Neuronal stem cell (in vitro differentiated cells): ENCODE results near the gene TBX2.
"Not testable (repeated sequence)": the region's sequence is repeated elsewhere in the genome, so short reads cannot be mapped to it uniquely, and the experiment has no call there.

Experiments used
- DNase-seq: peaks from one replicate; pipeline ENCODE4 v3.0.0-alpha.2; 2013; ENCODE audit warnings: low spot score
- H2AFZ ChIP-seq: one replicate; pipeline ENCODE4 v1.6.1; 2013; ENCODE audit warnings: mild to moderate bottlenecking, low read length, inconsistent platforms
- H2AK5ac ChIP-seq: 2 replicates; pipeline ENCODE4 v1.6.1; 2013; ENCODE audit warnings: low read depth, mild to moderate bottlenecking, inconsistent platforms, low read length, moderate library complexity, mixed read lengths
- H2BK120ac ChIP-seq: 2 replicates; pipeline ENCODE4 v1.6.1; 2013; ENCODE audit warnings: low read depth, mild to moderate bottlenecking, inconsistent platforms, low read length, moderate library complexity, mixed read lengths
- H2BK12ac ChIP-seq: one replicate; pipeline ENCODE4 v1.6.1; 2013; ENCODE audit warnings: low read length, inconsistent platforms
- H2BK15ac ChIP-seq: 2 replicates; pipeline ENCODE4 v1.6.1; 2013; ENCODE audit warnings: mild to moderate bottlenecking, low read length, inconsistent platforms, mixed read lengths
- H2BK5ac ChIP-seq: one replicate; pipeline ENCODE4 v1.6.1; 2013; ENCODE audit warnings: inconsistent platforms, mild to moderate bottlenecking, low read length, moderate library complexity
- H3K14ac ChIP-seq: one replicate; pipeline ENCODE4 v1.6.1; 2013; ENCODE audit warnings: low read length, inconsistent platforms
- H3K18ac ChIP-seq: 2 replicates; pipeline ENCODE4 v1.6.1; 2013; ENCODE audit warnings: low read length, inconsistent platforms
- H3K23ac ChIP-seq: 2 replicates; pipeline ENCODE4 v1.6.1; 2013; ENCODE audit warnings: low read depth, mild to moderate bottlenecking, mixed read lengths, low read length, inconsistent platforms; ENCODE audit not compliant: poor library complexity
- H3K27ac ChIP-seq: replicated peaks from 3 replicates; pipeline ENCODE4 v1.5.1; 2013; ENCODE audit warnings: low read length, inconsistent platforms
- H3K27me3 ChIP-seq, 3 experiments: 2 replicates each; pipeline ENCODE4 v1.6.1; 2013; ENCODE audit warnings: low read length in 3 of 3, mild to moderate bottlenecking in 2 of 3, inconsistent platforms in 1 of 3, low read depth in 1 of 3, mixed read lengths in 1 of 3, moderate library complexity in 1 of 3; ENCODE audit not compliant: control insufficient read depth in 3 of 3, insufficient read depth in 3 of 3
- H3K36me3 ChIP-seq, 2 donors: replicated peaks in 1 of 2; 2 replicates each; pipeline ENCODE4 v1.6.1; 2013; ENCODE audit warnings: low read length in 2 of 2; ENCODE audit not compliant: control insufficient read depth in 2 of 2, insufficient read depth in 2 of 2
- H3K4ac ChIP-seq: 2 replicates; pipeline ENCODE4 v1.6.1; 2013; ENCODE audit warnings: inconsistent platforms, mild to moderate bottlenecking, low read length, moderate library complexity
- H3K4me1 ChIP-seq, 2 donors: 1 replicate in 1 of 2; 2 replicates in 1 of 2; pipeline ENCODE4 v1.6.1; 2013; ENCODE audit warnings: low read length in 2 of 2, low read depth in 1 of 2; ENCODE audit not compliant: control insufficient read depth in 2 of 2, insufficient read depth in 1 of 2
- H3K4me2 ChIP-seq: one replicate; pipeline ENCODE4 v1.6.1; 2013; ENCODE audit warnings: mild to moderate bottlenecking, low read length, inconsistent platforms; ENCODE audit not compliant: insufficient read depth, poor library complexity, severe bottlenecking
- H3K4me3 ChIP-seq, 2 donors: 2 replicates each; pipeline ENCODE4 v1.5.1; 2013; ENCODE audit warnings: low read length in 2 of 2, mild to moderate bottlenecking in 2 of 2, inconsistent platforms in 1 of 2, moderate library complexity in 1 of 2
- H3K79me1 ChIP-seq: one replicate; pipeline ENCODE4 v1.6.1; 2013; ENCODE audit warnings: low read depth, mild to moderate bottlenecking, inconsistent platforms, low read length, moderate library complexity
- H3K9ac ChIP-seq: one replicate; pipeline ENCODE4 v1.6.1; 2013; ENCODE audit warnings: mild to moderate bottlenecking, low read depth, low read length, inconsistent platforms; ENCODE audit not compliant: poor library complexity
- H3K9me3 ChIP-seq, 2 donors: replicated peaks in 1 of 2; 2 replicates each; pipeline versions ENCODE3 to v1.6.1; 2013; ENCODE audit warnings: low read length in 2 of 2, mild to moderate bottlenecking in 2 of 2, inconsistent platforms in 1 of 2, low read depth in 1 of 2, mixed read lengths in 1 of 2, moderate library complexity in 1 of 2; ENCODE audit not compliant: control insufficient read depth in 2 of 2, insufficient read depth in 1 of 2
- H4K8ac ChIP-seq: one replicate; pipeline ENCODE4 v1.6.1; 2013; ENCODE audit warnings: low read depth, mild to moderate bottlenecking, inconsistent platforms, low read length, moderate library complexity
- H4K91ac ChIP-seq: one replicate; pipeline ENCODE4 v1.6.1; 2013; ENCODE audit warnings: low read length, low read depth, mild to moderate bottlenecking, inconsistent platforms; ENCODE audit not compliant: poor library complexity
- WGBS, 2 donors: extraction: QIAGEN DNeasy Blood & Tissue Kit; methylation state at CpG; one replicate each; pipeline ENCODE4 v1.1.7; 2013; ENCODE audit warnings: missing lambda C conversion rate in 2 of 2, mixed read lengths in 1 of 2; ENCODE audit not compliant: insufficient read length in 2 of 2, insufficient replicate concordance in 1 of 2; ENCODE audit errors: extremely low coverage in 2 of 2; 5-methylcytosine and 5-hydroxymethylcytosine counted together

Gene TBX2

DNA sequence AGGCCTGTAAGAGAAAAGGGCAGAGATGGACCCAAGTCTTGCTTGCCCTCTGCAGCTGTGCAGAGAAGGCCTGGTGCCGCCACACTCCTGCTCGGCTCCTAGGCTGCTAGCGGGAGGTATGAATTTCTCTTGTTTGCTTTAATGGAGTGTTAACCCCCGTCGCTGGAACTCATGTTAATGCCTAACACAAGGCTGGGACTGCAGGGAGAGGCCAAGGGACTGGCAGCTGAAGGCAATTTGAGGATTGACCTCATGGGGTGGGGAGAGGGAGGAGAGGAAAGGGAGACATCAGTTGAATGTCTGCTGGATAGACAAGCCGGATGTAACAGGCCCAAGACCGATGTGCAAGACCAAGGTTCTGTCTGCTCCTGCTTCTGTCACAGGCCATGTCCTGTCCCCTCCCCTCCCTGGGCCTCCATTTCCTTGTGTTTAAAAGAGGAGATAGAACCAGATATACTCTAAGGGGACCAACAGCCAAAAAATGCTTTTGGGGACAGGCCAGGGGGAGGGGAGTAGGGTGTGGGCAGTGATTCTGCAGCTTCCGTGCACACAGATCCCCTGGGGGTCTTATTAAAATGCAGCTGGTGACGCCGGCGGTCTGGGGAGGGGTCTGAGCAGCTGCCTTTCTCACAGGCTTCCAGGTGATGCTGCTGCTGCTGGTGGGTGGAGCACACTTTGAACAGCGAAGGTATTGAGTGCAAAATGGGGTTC is 46.7 kb upstream of the TBX2 start:
- H3K18ac ChIP-seq: peak overlapping the region; percentile 16
- H3K4me3 ChIP-seq: no peak overlapping the region
- H3K4me1 ChIP-seq: peaks cover 9 to 12% of the 10 kb centered on the region in 2 donors
- no peak overlapping the region for H2BK15ac ChIP-seq
- DNase-seq: no peak
- H3K79me1 ChIP-seq: no peaks in the 10 kb centered on the region
- no peak overlapping the region for H4K8ac ChIP-seq
- H3K23ac ChIP-seq: no peak overlapping the region
- no peak overlapping the region for H2BK120ac ChIP-seq
- H2BK5ac ChIP-seq: no peak overlapping the region
- no peak overlapping the region for H3K9ac ChIP-seq
- H3K27ac ChIP-seq: no peak overlapping the region
- no peak overlapping the region for H3K4me2 ChIP-seq
- H3K9me3 ChIP-seq: peaks cover 0 to 3% of the 10 kb centered on the region in 2 donors
- H3K14ac ChIP-seq: no peak overlapping the region
- whole genome bisulfite sequencing, 2 donors: no CpG with 5 or more reads among the region's 12 CpGs
- no peaks in the 10 kb centered on the region for H3K36me3 ChIP-seq
- H4K91ac ChIP-seq: no peak overlapping the region
- no peak overlapping the region for H2BK12ac ChIP-seq
- no peak overlapping the region for H3K4ac ChIP-seq
- H2AK5ac ChIP-seq: no peak overlapping the region
- H2AFZ ChIP-seq: peak overlapping the region; percentile 50
- H3K27me3 ChIP-seq: no peaks in the 10 kb centered on the region

DNA sequence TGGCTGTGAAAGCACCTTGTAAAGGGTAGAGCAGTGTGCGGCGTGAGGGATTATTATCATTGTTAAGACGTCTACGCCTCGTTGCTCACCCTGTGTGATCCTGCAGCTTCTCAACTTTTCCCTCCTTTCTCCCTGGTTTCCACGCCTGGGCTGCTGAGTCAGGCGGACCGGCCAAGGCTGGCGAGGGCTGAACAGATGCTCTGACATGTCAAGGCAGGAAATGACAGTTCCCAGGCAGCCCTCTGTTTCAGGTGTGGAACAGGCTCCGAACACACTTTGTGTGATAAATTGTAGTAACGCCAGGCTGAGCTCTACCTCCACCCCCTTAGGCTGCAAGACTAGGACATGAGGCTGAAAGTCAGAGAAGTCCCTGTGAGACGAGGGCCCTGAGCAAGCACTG is 46.0 kb upstream of the TBX2 start:
- Histone ChIP-seq H3K4me1 (peaks cover 9 to 12% of the 10 kb centered on the region in 2 donors), H2BK12ac (no peak overlapping the region)

DNA sequence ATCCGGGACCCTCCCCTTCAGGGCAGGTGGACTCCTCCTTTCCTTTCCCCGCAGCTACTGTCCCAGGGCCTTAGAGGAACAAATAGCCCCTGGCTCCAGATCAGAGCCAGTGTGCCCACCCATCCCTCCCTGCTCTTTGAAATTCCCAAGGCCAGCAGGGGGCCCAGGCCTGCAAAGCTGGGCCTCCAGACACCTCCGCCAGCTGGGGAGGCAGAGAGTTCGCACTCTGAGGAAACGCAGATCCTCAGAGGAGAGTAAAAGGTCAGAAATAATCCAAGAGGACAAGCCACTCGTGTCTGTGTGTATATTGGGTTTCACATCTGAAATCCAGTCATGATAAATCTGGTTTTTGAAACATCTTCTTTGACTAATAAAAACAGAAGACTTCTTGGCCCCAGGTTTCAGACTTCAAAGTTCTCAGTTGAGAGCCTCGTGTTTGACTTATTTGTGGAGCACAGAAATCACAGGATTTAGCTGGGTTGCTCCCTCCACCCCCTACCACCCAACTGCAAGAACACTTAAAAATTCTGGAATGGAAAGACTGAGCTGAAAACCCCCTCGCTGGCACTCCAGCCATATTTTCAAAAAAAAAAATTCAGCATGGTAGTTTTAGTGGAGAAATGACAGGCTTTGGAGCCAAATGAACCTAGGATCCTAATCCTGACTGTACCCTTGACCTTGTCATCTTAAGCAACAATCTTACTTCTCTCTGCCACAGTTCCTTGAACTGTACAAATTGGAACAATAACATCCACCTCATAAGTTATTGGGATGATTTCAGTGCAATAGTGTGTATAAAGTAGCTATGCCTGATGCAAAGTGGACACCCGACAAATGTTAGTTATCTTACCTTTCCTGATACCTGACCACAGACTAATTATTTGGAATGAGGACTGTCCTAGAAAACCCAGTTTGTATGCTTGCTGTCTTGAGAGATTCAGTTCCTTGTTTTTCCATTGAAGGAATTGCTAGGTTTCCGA is 44.5 kb upstream of the TBX2 start:
- H2AFZ ChIP-seq: no peak overlapping the region
- no peak overlapping the region for H2AK5ac ChIP-seq
- no peak overlapping the region for H3K4ac ChIP-seq
- WGBS, 2 donors: no CpG with 5 or more reads among the region's 10 CpGs
- H2BK5ac ChIP-seq: no peak overlapping the region
- no peaks in the 10 kb centered on the region for H3K27me3 ChIP-seq
- H3K9me3 ChIP-seq: peaks cover 0 to 3% of the 10 kb centered on the region in 2 donors
- no peaks in the 10 kb centered on the region for H3K79me1 ChIP-seq
- H3K36me3 ChIP-seq: no peaks in the 10 kb centered on the region
- no peak overlapping the region for H3K4me3 ChIP-seq
- no peak overlapping the region for H4K91ac ChIP-seq
- no peak overlapping the region for H2BK12ac ChIP-seq
- no peak overlapping the region for H3K23ac ChIP-seq
- no peak overlapping the region for H3K18ac ChIP-seq
- H4K8ac ChIP-seq: no peak overlapping the region
- no peak for DNase-seq
- H2BK120ac ChIP-seq: no peak overlapping the region
- peaks cover 9 to 14% of the 10 kb centered on the region in 2 donors for H3K4me1 ChIP-seq
- H3K14ac ChIP-seq: no peak overlapping the region
- no peak overlapping the region for H3K9ac ChIP-seq
- no peak overlapping the region for H2BK15ac ChIP-seq
- no peak overlapping the region for H3K27ac ChIP-seq
- no peak overlapping the region for H3K4me2 ChIP-seq

More for the DNA sequence above, 46.0 kb upstream of the TBX2 start:
- Histone ChIP-seq H4K91ac (no peak overlapping the region), H2BK5ac (no peak overlapping the region), H2AFZ (no peak overlapping the region), H3K4ac (peak overlapping the region; percentile 3), H4K8ac (no peak overlapping the region), H3K9me3 (peaks cover 0 to 3% of the 10 kb centered on the region in 2 donors), H3K14ac (no peak overlapping the region), H3K27ac (no peak overlapping the region), H3K4me3 (no peak overlapping the region), H3K27me3 (no peaks in the 10 kb centered on the region), H3K18ac (peak overlapping the region; percentile 56), H3K36me3 (no peaks in the 10 kb centered on the region), H2BK15ac (no peak overlapping the region), H2BK120ac (no peak overlapping the region), H3K79me1 (no peaks in the 10 kb centered on the region), H2AK5ac (no peak overlapping the region), H3K23ac (no peak overlapping the region), H3K9ac (peak overlapping the region; percentile 66), H3K4me2 (no peak overlapping the region)
- DNase-seq: no peak
- no CpG with 5 or more reads among the region's 12 CpGs for WGBS, 2 donors

DNA sequence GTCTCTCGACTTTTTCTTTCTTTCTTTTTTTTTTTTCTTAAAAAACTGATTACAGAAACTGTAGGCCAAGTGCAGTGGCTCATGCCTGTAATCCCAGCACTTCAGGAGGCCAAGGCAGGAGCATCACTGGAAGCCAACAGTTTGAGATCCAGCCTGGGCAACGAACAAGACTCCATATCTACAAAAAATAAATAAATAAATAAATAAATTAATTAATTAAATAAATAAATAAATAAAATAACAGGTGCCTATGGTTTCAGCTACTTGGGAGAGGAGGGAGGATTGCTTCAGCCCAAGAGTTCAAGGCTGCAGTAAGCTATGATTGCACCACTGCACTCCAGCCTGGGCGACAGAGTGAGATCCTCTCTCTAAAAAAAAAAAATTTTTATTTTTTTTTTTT is 42.6 kb upstream of the TBX2 start:
- H3K9ac ChIP-seq, DNase-seq, H3K27me3 ChIP-seq, H3K4me3 ChIP-seq, H3K18ac ChIP-seq, H3K79me1 ChIP-seq, H2BK15ac ChIP-seq, H2AK5ac ChIP-seq, H3K4ac ChIP-seq, H3K23ac ChIP-seq, H3K4me2 ChIP-seq, H2BK5ac ChIP-seq, H2BK12ac ChIP-seq, H2AFZ ChIP-seq, H2BK120ac ChIP-seq, H3K27ac ChIP-seq, H3K9me3 ChIP-seq, H3K36me3 ChIP-seq, H3K14ac ChIP-seq, H4K91ac ChIP-seq, H4K8ac ChIP-seq: not testable (repeated sequence)
- peaks cover 9 to 14% of the 10 kb centered on the region in 2 donors for H3K4me1 ChIP-seq
- no CpG with 5 or more reads among the region's 3 CpGs for WGBS, 2 donors
